HG03565 (cell line): ENCODE data around the gene NTM.
"Not testable (repeated sequence)": the region's sequence is repeated elsewhere in the genome, so short reads cannot be mapped to it uniquely, and the experiment has no call there.

Source experiments
- ATAC-seq: cut with Tn5 transposase; IDR thresholded peaks from one replicate; pipeline ENCODE4 v1.9.1; 2021; ENCODE audit warnings: mild to moderate bottlenecking, moderate library complexity; ENCODE audit not compliant: unreplicated experiment

The NTM gene

DNA sequence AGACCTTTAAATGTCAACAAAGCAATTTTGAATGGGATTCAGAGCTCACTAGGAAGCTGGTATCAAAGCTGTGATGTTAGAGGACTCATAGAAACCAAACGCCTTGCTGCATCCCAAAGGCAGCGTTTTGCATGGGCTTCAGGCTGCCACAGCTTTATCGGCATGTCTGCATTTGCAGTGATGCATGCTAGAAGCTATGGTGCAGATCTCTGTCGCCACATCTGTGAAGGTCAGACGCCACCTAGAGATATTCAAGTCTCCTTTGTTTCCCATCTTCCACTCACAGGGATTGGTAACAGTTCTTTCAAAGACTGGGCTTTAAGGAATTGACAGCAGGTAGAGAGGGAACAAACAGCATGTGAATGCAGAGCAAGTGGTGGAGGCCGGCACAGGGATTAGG is 47.8 kb downstream of the NTM start:
- no peak for ATAC-seq

DNA sequence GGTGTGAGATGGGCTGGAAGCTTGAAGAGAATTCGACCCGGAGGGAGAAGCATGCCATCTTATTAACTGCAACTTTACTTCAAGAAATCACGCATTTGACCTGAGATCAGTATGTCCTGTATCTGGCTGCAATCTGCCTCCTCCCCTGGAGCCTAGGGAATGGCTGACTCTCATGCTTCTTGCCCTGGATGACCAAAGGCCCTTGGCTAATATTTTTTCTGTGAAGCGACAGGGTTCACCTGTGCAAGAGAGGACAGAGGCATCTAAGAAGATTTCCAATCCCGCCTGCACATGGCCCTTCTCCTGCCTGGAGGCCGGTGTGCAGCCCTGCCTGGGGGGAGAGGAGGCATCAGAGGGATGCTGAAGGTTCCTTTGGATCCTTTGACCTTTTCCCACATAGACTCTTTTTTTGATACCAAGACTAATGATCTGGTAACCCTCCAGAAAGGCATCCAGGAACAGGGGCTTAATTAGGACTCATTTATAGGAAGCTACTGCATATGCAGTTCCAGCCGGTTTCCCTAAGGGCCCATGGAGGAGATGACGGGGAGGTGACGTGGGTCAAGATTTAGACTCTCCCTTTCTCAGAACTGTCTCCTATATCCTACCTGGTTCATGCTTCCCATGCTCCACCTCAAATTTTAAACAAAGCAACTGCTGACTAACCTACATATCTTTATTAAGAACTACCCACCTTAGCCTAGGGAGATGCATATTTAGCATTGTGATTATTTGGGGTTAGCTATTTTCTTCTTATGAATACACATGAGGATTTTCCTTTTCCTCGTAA is 50.8 kb downstream of the NTM start:
- ATAC-seq = no peak

DNA sequence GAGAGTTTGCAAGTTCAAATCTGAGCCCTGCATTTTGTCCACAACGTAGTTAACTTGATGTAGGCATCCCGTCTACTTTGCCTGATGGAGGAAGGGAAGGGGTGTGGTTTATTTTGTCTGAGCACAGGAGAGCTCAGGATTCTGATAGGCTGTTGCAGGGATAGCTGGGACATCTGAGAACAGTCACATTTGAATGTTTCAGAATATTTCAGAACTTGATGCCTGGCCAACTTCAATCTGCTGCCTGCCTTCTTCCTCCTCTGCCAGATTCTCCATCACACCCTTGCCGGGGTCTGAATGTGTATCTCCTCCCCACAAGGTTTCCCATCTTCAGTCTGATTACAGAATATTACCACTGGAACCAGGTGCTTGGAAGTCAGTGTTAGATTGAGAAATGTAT is 51.6 kb downstream of the NTM start:
- no peak for ATAC-seq

DNA sequence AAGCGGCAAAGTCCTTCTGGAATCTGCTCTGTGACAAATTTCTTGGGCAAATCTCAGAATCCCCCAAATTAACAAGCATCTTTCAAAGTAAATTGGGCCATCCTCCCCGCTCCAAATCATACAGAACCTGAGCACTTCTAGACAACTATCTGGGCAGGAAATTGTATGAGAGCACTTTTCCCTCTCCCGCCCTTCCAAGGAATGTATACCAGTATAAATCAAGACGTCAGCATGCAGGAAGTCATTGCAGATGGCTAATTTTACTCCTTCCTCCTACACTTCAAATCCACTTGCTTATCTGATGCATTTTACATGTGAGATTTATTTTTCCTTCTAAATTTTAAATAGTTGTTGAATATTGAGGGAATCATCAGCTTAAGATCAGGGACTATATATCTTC is 52.1 kb downstream of the NTM start:
- no peak for ATAC-seq

DNA sequence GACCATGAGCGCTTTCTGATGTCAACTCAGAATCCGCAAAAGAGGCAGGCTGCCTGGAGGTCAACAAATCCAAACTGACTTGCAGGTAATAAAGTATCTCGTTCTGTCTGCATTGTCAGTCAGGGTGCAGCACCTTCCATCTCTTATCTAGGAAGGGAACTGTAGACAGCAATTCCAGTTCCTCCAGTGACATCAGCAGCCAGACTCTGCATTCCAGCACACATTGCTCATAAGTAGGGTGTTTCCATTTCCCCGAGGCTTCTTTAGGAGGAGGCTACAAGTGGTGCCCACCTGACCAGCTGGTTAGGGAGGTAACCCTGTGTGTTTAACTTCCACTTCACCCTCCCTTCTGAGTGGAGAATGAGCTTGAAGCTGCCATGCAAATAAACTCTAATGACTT is 53.3 kb downstream of the NTM start:
- ATAC-seq = no peak

DNA sequence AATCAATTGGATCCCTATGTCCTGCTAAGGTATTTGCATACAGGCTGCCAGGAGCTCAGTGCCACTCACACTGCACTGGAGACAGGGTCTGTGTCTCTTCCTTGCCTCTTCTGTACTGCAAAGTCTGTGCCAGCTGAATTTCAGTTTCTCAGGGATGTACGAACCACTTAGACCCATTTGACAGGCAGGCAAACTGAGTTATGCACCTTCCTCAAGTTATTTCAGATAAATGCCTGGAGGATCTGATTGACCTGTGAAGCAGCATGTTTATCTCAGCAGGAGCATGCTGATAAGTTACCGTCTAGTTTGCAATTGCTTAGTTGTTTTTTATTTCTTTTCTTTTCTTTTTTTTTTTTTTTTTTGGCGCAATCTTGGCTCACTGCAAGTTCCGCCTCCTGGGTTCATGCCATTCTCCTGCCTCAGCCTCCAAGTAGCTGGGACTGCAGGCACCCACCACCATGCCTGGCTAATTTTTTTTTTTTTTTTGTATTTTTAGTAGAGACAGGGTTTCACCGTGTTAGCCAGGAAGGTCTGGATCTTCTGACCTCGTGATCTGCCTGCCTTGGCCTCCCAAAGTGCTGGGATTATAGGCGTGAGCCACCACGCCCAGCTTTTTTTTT is 54.0 kb downstream of the NTM start:
- ATAC-seq = not testable (repeated sequence)

DNA sequence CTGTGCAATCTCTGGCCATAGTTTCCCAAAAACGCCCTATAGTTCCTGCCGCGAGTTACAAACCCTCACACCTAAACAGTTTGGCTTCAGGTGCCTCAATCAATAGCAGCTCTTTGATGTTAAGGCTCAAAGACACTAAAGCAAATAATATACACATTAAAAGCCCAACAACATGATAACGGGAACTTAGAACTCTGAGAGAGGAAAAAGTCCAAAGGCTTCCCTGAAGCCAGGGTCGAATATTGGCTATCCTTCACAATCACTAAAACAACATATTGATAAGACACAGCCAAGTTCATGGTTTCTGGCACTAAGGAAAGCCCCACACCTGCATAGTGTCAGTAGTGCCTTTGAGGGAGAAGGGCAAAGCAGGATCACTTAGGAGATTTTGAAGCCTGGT is 54.9 kb downstream of the NTM start:
- ATAC-seq = no peak

DNA sequence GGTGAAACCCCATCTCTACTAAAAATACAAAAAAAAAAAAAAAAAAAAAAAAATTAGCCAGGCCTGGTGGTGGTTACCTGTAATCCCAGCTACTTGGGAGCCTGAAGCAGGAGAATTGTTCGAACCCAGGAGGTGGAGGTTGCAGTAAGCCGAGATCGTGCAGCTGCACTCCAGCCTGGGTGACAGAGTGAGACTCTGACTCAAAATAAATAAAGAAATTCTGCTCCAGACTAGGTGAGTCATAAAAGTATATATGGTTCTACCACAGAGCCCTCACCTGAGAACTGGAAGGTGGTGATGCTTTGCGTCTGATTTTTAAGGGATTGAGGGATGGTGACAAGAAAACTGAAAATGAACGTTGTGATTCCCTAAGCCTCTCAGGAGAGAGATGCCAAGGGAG is 58.4 kb downstream of the NTM start:
- no peak for ATAC-seq

DNA sequence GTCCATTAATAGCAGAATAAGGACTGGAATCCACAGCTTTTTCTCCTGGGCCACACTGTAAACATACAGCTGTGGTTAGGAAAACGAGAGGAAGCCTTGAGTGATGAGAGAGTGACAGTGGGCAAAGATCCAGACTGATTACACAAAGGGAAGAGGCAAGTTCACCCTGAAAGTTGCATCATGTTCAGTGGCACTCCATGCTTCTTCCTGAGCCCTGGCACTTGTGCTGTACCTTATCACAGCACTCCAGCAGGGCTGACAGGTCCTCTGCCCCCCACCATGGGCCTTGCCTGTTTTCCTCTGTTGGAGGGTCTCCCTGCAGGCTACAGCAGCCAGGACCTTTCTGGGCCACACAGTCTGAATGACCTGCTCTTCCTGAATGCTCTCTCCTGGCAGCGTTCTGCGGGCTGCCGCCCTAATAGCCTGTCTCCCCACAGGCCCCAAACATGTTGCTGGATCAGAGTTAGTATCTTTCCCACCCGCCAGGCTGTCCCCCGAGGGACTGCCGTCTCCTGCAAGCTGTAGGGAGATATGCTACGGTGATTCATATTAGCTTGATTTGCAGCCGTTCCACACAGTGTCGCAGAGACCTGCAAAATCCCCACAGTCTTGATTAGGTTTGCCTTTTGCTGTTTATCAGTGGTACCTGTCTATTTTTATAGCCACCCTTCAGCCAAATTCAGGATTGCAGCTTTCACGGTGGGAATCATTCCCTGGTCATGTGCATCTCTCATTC is 60.2 kb downstream of the NTM start:
- ATAC-seq = no peak

DNA sequence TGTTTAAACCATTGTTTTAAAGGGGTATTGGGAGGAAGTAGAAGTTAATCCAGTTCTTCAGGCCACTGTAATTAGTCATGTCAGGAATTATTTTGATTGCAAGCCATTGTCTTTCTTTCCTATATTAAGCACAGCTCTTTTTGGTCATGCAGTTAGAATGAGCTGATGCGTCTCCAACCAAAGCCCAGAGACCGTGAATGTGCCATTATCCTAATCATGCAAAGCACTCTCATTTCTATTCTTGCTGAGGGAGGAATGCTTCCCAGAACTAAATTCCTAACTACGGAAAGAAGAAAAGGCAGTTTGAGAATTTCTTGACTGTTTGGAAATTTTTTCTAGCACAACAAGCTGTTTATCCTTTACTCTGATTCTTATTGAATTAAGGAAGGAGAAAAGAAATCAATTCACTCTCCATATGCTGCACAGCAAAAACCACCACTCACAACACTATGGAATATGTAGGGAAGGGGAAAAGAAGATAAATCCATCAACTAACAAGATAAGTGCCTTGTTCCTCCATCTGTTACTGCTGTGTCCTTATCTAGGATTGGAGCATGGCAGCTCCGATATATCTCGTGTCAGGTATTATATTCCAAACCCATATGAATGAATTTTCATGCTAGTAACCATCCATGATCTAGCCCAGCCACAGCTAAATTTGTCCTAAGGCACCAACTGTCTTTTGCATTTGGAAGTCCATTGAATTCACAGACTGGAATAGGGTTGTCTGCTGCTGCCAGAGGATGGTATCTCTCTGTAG is 70.8 kb downstream of the NTM start:
- no peak for ATAC-seq

DNA sequence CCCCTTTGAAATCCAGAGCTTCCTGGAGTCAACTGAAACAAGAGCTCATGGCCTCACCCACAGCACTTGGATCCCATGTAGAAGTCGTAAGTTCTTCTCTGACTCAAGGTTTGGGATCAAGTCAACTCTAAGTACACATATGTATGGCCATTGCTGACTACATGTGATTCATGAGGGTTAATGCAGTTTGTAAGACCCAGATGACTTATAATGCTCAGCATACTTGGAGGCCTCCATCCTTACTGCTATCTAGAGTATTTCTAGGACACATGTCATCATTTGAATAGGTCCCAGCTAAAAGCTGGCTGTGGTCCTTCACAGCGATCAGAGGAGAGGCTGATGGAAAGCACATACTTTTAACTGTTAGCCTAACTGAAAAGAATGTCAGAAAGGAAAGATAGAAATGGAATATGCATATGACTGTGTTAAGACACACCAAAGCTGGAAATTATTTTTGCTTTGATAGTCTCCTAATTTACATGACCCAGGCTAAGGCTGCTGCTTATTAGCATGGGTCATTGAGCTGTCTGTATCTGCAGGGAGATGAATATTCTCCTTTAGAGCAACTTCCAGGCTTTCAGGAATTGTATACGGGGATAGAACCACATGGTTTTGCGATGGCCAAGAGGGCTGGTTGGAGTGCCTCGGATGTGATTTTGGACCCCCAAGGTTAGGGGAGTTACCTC is 76.3 kb downstream of the NTM start:
- no peak for ATAC-seq

DNA sequence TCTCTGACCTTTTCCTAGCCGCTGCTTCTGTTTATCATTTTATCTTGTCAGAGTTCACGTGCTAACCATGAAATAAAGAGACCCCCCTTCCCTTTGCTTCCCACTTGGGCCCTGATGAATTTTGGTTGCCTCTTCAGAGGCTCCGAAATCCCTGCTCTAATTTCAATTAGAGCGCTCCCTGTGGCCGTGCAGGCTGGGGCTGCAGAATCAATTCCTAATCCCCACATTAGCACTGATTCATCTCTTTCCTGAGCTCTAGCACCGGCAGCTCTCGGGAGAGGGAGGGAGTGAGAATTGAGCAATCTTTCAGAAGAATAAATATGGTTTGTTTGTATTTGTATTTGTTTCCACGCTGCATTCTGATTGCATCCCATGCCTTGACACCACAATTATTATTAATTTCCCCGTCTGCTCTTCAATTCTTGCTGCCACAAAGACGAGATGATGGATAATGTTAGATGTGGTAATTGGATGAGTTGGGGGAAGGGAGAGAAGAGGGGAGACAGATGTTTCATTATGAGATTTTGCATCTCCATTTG is 76.9 kb downstream of the NTM start:
- no peak for ATAC-seq

DNA sequence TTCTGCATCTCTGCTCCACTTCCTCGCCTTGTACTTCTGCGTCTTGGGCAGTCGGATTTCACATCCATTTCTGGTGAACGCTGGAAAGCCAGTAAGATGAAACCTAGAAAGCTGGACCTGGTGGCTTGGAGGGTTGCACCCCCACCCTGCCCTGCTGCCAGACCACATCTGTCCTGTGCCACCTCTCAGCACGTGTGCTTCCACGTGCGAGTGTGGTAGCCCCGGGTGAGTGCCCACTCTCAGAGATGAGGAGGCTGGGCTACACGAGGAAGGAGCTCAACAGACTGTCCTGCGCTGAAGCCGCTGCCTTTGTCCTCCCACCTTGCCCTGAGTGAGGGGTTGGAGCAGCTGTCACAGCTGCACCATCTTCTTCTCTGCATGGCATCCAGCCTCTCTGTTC is 77.5 kb downstream of the NTM start:
- no peak for ATAC-seq

DNA sequence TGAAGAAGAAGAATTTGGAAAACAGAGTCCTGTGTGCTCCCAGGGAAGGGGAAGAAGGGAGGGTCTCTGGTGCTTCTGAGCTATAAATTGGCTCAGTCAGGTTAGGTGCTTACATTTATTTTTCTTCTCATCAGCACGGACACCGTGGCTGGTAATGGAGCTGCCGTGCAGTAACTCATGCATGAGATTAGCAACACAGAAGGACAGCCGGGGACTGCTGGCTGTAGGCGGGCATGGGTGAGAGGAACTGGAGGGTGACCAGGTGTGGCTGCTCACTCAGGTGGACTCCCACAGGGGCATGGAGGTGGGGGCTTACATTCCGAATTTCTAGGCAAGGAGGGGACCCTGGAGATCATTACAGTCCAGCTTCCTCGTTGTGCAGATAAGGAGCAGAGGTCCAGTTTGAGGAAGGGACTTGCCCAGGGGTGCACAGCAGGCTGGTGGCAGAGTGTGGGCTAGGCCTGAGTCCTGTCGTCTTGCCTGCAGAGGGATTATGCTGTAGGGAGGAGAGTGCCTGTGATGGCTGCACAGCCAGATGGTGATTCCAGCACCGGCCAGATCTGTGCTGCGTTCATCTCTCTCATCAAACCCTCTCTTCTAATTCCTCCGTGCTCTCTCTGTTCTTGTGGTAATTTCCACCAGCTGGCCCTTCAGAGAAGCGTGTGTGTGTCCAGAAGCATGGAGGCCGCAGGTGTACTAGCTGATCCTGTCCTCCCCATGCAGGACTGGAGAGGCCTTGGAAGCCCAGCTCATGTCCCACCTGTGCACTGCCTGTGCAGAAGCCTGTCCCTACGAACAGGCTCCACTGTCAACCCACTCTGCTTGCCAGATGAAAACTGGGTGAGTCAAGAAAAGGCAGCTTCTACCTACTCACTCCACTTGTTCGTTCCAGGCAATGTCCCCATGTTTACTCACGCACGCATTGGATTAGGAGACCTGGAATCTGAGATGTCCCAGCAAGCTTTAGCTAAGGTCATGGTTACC is 78.9 kb downstream of the NTM start:
- no peak for ATAC-seq

DNA sequence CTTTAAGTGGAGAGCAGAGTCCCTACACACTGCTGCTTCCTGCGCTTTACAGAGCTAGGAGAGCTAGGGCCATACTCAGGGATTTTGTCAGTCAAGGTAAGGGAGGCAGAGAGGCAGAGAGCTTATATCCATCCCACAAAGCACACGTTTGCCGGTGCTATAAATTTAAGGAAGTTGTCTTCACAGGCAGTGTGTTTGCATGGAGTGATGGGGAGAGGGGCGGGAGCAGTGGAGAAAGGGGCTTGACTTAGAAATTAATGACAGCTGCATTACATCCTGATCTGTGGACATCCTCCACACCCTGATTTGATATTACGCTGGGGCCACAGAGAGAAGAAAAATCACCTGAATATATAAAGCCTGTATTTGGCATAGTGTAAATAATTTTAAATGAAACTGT is 84.1 kb downstream of the NTM start:
- ATAC-seq = no peak

DNA sequence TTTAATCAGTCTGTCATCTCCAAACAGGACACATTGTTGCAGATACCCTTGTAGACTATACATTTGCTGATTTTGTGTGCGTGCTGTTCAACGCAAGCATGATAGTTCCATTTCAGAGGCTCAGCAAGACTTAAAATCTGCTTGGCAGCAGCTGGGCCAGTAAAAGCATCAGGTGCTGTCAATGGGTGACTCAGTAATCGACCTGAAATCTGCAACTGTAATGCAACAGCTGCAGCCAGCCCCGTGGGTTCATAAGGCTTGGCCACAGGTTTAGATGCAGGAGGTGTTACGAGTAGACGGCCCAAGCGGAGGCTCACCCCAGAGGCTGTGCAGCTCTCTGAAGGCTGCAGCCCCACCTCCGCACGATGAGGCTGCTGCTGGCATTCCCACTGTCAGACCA is 84.6 kb downstream of the NTM start:
- no peak for ATAC-seq

DNA sequence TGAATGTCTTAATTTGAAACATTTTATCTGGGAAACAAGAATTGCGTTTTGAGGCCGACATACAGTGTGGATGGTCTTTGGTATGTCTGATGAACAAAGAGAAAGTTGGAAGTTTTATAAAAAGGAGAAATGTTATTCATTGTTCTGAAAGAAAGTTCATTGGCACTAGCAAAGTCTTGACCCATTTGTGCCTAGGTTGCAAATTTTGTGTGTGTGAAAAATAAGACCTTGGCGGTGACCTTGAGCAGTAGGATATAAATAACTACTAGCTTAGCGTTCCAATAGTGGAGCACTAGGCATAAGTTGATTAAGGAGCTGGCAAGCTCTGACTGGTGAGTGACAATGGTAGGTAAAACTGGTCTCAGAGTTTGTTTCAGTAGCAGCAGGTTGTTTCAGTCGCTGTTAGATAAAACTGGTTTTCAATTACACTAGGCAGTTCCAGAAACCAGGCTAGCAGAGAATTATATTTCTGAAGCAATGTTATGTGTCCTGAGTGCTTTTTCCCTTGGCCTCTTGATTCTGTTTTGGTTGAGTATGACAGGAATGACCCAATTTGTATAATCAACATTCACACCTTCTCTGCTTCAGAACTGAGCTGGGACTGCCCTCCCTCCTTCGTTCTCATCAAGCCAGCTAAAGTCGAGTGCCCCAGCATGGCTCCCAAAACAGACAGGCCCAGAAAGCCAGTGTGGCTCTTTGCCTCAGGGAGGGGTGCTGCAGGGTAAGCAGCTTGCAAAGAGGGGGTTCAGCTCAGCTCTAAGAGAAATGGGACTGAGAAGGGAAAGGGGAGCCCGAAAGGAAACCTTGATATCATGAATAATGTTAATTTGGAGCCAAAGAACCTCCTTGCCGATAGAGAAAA is 85.7 kb downstream of the NTM start:
- ATAC-seq = no peak

DNA sequence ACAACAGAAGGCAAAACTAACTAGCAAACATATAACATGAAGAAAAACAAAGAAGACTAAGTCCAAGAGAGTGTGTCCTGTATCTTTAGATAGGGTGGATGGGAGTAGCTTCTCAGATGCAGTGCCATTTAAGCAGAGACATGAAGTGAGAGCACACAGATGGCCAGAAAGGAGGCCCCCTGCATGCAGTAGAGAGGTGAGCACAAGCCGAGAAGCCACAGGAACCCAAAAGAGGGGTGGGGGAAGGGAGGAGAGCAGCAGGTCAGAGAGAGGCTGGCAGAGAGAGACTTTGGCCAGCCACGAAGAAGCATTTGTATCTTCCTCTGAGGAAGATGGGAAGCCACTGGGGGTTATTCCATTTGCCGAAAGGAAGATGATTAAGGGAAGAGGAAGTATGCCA is 86.7 kb downstream of the NTM start:
- no peak for ATAC-seq
